Measurements from ENCODE around the gene BPIFB3. TPM values are rescaled to one million over a fixed set of nuclear protein-coding genes. Genes with fewer than 3 reads are reported as not detected.
"Not testable (repeated sequence)": the region's sequence is repeated elsewhere in the genome, so short reads cannot be mapped to it uniquely, and the experiment has no call there.

The BPIFB3 gene
- total and polyA plus RNA-seq, 2 experiments from 2014 or later, result not detected

DNA sequence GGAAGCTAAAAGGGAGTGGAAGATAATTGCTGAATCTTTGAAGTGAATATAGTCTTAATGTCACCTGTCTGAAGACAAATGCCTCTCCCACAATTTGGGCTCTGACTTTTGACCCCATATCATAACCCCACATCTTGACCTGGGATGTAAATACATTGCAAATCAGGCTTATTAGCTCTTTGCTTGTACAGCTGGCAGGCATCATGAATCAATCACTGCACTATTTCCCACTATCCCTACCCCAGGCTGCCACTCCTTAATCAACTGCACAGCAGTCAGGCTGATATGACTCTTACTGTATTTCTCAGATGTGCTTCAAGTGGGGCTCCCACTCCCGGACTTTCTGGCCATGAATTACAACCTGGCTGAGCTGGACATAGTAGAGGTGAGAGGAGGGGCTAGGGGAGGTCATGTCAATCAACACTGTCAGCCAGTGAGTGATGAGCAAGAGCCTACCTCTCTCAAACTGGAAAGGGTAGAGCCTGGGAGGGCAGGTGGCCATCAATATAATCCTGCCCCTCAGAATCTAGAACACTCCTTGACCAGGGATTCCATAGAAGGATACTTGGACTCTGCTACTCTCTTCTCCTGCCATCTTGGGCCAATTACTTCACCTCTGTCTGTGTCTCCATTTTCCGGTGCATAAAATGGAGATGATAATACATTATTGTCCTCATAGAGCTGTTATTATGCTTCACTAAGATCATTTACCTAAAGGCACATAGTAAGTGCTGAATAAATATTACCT is 10.5 kb upstream of the BPIFB3 start:
- TF ChIP-seq CTCF (IDR thresholded peaks at IDR 0.05; ENCODE audit: poor library complexity), result no peak
- TF ChIP-seq EZH2phosphoT487 (IDR thresholded peaks at IDR 0.05; ENCODE audit: low read depth, severe bottlenecking, unreplicated experiment), result no peak
- no peak for TF ChIP-seq EZH2 (IDR thresholded peaks at IDR 0.05; ENCODE audit: borderline replicate concordance)
- no peaks in the 10 kb centered on the region for H3K9me3 ChIP-seq (ENCODE audit: low read depth)
- H3K9me2 ChIP-seq (replicated peaks; ENCODE audit: insufficient read depth), result no peaks in the 10 kb centered on the region
- H2AFZ ChIP-seq, result no peak overlapping the region
- peaks cover 4% of the 10 kb centered on the region for H3K27me3 ChIP-seq
- no peaks in the 10 kb centered on the region for H4K20me1 ChIP-seq (ENCODE audit: insufficient read depth, poor library complexity, severe bottlenecking)
- no peak for DNase-seq (ENCODE audit: low spot score)
- no peaks in the 10 kb centered on the region for H3K36me3 ChIP-seq (replicated peaks; ENCODE audit: insufficient read depth, low read depth)
- no peaks in the 10 kb centered on the region for H3K4me1 ChIP-seq (ENCODE audit: insufficient read depth)
- WGBS (ENCODE audit: low lambda C conversion rate, missing lambda C conversion rate), result 81% methylated on average over 2 of the region's 2 CpGs
- H3K4me2 ChIP-seq, result no peak overlapping the region
- H3K79me2 ChIP-seq, result no peaks in the 10 kb centered on the region
- no peak overlapping the region for H3K27ac ChIP-seq
- H3K4me3 ChIP-seq, result no peak overlapping the region

DNA sequence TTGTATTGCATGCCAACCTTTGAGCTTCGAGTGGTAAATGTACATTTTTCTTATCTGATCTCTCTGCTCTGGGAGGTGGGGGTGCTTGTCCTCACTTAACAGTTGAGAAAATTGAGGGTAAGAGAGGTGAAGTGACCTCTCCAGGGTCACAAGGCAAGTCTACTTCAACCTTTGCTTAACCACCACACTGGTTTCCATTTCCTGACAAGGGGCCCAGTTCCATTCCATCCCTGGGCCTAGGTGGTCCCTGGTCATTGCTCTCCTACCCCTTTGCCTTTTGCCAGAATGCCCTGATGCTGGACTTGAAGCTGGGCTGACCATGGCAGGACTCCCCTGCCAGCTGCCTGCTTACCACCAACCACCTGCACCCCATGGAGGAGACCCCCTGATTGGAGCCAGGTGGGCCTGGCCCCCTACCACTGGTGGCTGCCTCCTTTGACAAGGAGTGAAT is 9.9 kb upstream of the BPIFB3 start:
- Histone ChIP-seq H3K9me2 (replicated peaks; ENCODE audit: insufficient read depth) (no peaks in the 10 kb centered on the region), H3K9me3 (ENCODE audit: low read depth) (no peaks in the 10 kb centered on the region), H3K4me1 (ENCODE audit: insufficient read depth) (no peaks in the 10 kb centered on the region), H3K27ac (no peak overlapping the region), H3K4me3 (no peak overlapping the region), H3K4me2 (no peak overlapping the region), H3K36me3 (replicated peaks; ENCODE audit: insufficient read depth, low read depth) (no peaks in the 10 kb centered on the region), H4K20me1 (ENCODE audit: insufficient read depth, poor library complexity, severe bottlenecking) (no peaks in the 10 kb centered on the region), H2AFZ (no peak overlapping the region), H3K79me2 (no peaks in the 10 kb centered on the region), H3K27me3 (peaks cover 4% of the 10 kb centered on the region)
- TF ChIP-seq CTCF (IDR thresholded peaks at IDR 0.05; ENCODE audit: poor library complexity) (no peak), EZH2phosphoT487 (IDR thresholded peaks at IDR 0.05; ENCODE audit: low read depth, severe bottlenecking, unreplicated experiment) (no peak), EZH2 (IDR thresholded peaks at IDR 0.05; ENCODE audit: borderline replicate concordance) (no peak)
- DNase-seq (ENCODE audit: low spot score), result no peak
- WGBS (ENCODE audit: low lambda C conversion rate, missing lambda C conversion rate), result 38% methylated on average over 1 of the region's 1 CpG

- H3K9me2 ChIP-seq (replicated peaks; ENCODE audit: insufficient read depth); H3K79me2 ChIP-seq; DNase-seq (ENCODE audit: low spot score); H3K9me3 ChIP-seq (ENCODE audit: low read depth); H3K4me1 ChIP-seq (ENCODE audit: insufficient read depth); H4K20me1 ChIP-seq (ENCODE audit: insufficient read depth, poor library complexity, severe bottlenecking); H3K4me3 ChIP-seq; H3K27ac ChIP-seq; H3K36me3 ChIP-seq (replicated peaks; ENCODE audit: insufficient read depth, low read depth); H2AFZ ChIP-seq; H3K27me3 ChIP-seq; H3K4me2 ChIP-seq: not testable (repeated sequence)
- WGBS (ENCODE audit: low lambda C conversion rate, missing lambda C conversion rate), result 82% methylated on average over 15 of the region's 15 CpGs
Measured at GRCh38 chr20:33045129-33045721, 8.5 kb upstream of the BPIFB3 start.

GRCh38 chr20:33046412-33046811 is 7.3 kb upstream of the BPIFB3 start:
- no peak for DNase-seq (ENCODE audit: low spot score)

More at GRCh38 chr20:33046412-33046811, 7.3 kb upstream of the BPIFB3 start:
- Histone ChIP-seq H3K79me2 (no peaks in the 10 kb centered on the region), H3K27ac (no peak overlapping the region), H3K4me3 (no peak overlapping the region), H2AFZ (no peak overlapping the region), H3K9me3 (ENCODE audit: low read depth) (no peaks in the 10 kb centered on the region), H3K9me2 (replicated peaks; ENCODE audit: insufficient read depth) (no peaks in the 10 kb centered on the region), H3K36me3 (replicated peaks; ENCODE audit: insufficient read depth, low read depth) (no peaks in the 10 kb centered on the region), H4K20me1 (ENCODE audit: insufficient read depth, poor library complexity, severe bottlenecking) (no peaks in the 10 kb centered on the region), H3K27me3 (no peaks in the 10 kb centered on the region), H3K4me1 (ENCODE audit: insufficient read depth) (no peaks in the 10 kb centered on the region), H3K4me2 (no peak overlapping the region)
- 73% methylated on average over 3 of the region's 3 CpGs for WGBS (ENCODE audit: low lambda C conversion rate, missing lambda C conversion rate)
- TF ChIP-seq EZH2 (IDR thresholded peaks at IDR 0.05; ENCODE audit: borderline replicate concordance) (no peak), CTCF (IDR thresholded peaks at IDR 0.05; ENCODE audit: poor library complexity) (no peak), EZH2phosphoT487 (IDR thresholded peaks at IDR 0.05; ENCODE audit: low read depth, severe bottlenecking, unreplicated experiment) (no peak)
